ENCODE data around the gene JARID2.

DNA sequence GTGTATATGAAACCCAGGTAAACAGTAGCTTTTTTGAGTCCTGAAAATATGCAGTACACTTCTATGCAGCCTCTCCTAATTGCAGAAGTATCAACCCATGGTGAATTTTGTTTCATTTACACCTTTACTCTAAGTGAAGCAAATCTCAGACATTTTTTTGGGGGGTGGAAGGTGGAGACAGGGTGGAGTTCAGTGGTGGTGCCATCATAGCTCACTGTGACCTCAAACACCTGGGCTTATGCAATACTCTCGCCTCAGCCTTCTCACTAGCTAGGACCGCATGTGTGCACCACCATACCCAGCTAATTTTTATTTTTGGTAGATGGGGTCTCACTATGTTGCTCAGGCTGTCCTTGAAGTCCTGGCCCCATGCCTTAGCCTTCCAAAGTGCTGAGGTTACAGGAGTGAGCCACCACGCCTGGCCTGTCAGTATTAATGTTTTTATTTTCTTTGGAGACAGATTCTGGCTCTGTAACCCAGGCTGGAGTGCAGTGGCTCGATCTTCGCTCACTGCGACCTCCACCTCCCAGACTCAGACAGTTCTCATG is 80.3 kb downstream of the JARID2 start:
- TF ChIP-seq CTCF (IDR thresholded peaks at IDR 0.05): no peak
- no peak for TF ChIP-seq POLR2A (IDR thresholded peaks at IDR 0.05)

Data from Peyer's patch (tissue), 4 donors.